NCI-H1694 treated with DMSO at 0.1 percent for 48 hours (cell line): ENCODE data around the gene TMEFF2.
A peak's percentile ranks its signal among the peaks of the same experiment; 100 is the strongest.

Source experiments
- DNase-seq: peaks from one replicate; lab custom pipeline; 2025; lab: John Stamatoyannopoulos, UW

TMEFF2 gene, protein sequence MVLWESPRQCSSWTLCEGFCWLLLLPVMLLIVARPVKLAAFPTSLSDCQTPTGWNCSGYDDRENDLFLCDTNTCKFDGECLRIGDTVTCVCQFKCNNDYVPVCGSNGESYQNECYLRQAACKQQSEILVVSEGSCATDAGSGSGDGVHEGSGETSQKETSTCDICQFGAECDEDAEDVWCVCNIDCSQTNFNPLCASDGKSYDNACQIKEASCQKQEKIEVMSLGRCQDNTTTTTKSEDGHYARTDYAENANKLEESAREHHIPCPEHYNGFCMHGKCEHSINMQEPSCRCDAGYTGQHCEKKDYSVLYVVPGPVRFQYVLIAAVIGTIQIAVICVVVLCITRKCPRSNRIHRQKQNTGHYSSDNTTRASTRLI

DNA sequence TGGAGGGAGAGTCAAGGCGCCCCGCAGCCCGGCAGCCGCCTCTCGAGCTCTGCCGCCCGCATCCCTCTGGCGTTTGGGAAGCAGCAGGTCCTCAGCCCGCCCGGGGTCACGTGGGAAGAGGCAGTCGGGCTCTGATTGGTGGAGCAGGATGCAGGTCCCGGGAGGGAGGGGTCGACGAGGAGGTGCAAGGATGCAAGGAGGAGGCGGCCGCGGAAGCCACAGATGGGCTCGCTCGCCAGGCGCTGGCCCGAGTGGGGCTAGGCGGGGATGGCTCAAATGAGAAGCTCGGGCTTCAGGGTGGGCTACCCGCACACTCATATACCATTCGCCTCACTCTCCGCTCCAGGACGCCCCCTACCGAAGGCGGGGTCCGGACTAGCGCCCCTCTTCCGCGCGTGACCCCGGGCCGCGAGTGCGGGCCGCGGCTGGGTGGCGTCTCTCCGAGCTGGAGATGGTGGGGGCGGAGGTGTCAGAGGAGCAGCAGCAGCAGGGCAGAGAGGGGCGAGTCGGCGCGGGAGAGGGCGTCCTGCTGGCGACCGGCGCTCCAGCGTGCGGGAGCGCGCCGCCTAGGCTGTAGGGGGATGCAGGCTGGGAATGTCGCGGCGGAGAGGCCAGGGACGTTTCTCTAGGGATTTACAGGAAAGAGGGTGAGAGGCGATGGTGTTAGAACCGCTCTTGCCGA lies at the start of gene TMEFF2:
Gene TMEFF2 (minus strand): TSS at position 68 of the 682 bp plus-strand sequence. CDS start 409 bp downstream, outside the sequence.
- DNase-seq, result peak; percentile 93

DNA sequence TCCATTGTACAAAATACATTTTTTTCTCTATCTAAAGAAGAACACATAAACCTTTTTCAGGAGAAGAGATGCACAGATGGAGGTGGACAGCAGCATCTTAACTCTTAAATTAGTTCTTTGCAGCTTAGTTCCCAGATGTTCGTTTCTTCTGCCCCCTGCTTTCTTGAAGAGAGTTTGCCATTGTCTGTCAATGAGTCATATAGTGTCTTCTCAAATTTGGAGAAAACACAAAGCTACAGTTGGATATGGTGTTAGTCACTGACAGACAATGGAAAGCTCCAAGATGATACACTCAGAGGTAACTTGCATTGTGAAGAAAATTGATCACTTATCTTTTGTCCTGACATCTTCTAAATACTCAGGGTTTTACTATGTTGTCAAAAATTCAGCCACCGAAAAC lies 48.8 kb upstream of the TMEFF2 start:
- DNase-seq, result no peak

DNA sequence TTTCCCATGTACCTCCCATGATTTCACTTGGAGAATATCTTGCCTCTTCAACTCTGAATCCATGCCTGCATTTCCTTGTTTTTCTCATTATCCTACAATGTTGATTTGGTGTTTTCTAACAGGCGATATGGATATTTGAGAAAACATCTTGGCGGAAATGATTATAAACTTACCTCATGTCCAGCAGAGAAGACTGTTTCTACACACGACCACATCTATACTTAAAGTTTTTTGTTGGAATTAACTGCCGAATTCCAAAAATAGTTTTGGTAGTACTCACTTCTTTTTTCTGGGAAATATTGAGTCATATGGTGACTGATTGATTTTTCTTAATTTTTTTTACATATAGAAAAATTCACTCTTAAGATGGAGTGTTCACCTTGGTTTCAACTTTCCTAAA lies 41.4 kb upstream of the TMEFF2 start:
- no peak for DNase-seq

DNA sequence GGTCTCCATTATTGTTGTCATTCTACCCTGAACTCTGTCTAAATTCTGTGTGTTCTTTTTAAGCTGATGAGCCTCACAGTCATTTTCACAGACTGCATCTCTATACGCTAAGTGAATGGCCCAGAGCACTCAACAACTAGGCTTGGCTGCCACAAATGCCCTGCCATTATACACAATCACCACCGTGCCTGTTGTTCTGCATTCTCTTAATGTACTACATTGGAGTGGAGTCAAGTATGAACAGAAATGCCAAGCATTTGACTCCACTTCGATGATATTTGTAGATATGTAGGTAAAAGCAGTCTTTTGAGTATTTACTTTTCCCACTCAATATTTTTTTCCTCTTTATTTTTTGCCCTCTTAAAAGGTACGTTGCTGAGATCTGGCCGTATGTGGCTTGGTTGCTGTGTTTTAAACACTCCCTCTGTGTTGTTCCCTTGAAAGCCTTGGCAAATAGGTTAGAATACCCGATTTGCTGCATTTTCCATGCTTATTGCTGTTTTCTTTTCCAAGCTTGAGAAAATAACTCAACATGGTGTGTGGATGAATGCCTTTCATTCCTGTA lies 36.2 kb upstream of the TMEFF2 start:
- DNase-seq, result no peak

DNA sequence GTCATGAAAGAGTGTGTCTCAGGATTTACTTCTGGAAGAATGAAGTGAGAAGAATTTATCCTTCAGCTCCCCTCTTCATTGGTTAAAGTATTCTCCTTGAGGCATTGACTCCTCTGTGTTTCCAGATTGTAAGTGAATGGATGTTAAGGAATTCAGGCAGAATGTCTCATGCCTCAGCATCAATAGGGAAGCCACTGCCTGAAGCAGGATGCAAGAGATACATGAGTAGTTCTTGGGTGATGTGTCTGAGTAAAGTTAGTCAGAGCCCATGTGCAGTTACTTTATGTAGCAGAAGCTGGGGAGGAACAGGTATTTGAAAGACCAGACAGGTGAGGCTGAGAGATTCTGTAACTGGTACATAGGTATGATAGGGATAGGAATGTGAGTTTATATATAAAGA lies 34.0 kb upstream of the TMEFF2 start:
- no peak for DNase-seq

DNA sequence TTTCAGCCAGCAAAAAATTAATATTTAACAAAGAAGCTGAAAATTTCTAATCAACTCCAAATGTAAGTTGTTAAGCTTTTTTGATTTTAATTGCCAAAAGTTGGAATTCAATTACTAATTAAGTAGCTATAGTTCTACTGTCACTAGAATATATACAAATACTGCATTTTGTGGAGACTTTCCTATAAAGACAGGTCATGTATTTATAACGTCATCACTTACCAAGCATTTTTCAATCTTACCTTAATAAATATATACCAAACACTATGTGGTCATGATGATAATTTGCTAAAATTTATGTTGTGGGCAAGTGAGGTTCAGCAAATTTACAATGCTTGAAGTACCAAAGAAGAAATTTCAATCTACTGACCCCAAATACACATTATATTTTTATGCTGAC lies 24.2 kb upstream of the TMEFF2 start:
- no peak for DNase-seq

DNA sequence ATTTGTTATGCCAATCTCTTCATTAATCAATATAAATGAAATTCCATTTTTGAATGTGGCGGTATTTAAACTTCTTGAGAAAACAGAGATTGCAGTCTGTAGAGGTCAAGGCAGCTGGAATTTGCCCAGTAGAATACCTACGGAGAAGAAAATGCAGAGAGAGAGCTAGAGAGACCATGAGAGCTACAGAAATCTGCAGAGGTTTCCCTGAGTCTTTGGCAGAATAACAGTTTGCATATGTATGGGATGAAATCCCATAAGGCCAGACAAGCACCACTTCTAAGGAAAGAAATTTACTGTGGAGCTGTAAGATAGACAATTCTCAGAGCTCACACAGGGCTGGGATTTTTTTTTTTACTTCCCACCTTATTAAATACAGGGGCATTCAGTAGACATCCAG lies 23.6 kb upstream of the TMEFF2 start:
- no peak for DNase-seq

DNA sequence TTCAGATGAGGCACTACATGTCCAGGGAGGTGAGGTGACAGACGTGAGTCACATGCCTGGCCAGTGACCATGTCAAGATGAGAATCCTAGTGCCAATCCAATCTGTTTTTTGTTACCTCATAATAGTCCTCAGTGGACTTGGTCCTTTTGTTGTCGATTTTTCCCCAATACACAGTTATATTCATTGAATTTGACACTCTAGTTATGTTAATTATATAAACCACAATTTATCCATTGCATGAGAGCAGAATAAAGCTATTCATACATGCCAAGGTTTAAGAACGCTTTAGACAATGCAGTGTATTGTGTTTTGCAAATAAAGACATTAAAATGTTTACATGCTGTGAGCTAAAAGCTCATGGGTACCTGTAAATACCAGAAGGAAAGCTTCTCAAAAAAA lies 21.6 kb upstream of the TMEFF2 start:
- no peak for DNase-seq

DNA sequence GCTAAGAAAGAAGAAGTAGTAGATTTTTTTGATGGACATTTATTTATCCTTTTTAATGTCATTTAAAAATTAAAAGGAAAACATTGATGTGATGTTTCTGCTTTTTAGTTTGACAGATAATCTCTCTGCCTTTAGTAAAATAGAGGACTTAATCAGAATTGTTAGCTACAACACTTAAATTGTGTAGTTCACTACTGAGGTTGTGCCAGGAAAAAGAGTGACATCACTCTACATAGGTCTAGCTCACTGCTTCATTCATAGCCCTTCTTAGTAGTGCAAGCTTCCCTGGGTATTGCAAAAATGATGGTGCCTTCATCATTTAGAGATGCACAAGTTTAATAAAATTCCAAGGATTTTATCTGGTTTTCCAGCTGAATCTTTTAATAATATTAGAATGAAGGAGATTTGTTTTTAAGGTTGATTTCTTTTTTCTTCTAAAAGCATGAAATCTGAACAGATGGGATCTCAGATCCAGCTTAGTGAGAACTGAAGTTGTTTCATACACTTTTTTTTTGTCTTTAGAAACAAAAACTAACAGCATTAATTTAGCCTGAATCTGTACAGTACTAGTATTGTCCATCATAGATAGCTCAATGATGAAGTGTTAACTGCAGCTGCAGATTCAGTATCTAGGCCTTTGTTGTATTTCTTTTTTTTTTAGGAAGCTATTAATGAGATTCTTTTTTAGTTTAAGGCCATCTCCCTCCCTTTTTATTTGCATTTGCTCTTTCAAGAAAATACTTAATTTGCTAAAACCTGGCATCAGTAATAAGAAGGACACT lies 20.6 kb upstream of the TMEFF2 start:
- no peak for DNase-seq

DNA sequence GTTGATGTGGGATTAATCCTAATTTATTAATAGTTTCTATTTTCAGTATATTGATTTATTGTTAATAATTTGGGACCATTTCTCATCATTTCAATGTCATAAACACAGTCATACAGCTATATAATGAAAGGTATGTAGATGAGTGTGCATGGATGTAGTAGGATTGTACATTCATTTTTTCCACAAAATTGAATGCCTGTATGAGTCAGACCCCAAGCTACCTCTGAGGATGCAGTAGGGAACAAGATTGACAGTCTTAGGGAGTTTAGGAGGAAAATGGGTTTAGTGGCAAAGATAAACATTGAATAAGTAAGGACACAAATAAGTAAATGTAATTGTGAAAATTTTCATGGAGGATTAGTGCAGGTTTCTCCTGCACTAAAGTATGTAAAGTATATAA lies 14.1 kb upstream of the TMEFF2 start:
- no peak for DNase-seq

DNA sequence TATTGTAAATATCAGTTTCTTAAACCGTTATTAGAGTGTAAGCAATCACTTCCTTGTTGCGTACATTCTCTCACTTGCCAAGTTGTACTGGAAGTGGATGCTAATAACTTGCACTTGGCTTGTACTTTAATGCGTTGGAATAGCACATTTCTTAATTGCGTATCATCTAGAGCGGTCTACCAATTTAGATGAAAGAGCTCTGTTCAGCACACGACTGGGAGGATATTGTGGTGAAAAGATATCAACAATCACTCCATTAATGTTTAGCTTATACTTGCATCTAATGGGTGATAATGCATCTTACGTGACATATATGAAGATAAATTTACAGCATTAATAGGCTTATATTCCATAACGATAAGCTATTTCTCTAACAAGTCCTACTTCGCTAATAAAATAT lies 11.7 kb upstream of the TMEFF2 start:
- DNase-seq, result no peak

DNA sequence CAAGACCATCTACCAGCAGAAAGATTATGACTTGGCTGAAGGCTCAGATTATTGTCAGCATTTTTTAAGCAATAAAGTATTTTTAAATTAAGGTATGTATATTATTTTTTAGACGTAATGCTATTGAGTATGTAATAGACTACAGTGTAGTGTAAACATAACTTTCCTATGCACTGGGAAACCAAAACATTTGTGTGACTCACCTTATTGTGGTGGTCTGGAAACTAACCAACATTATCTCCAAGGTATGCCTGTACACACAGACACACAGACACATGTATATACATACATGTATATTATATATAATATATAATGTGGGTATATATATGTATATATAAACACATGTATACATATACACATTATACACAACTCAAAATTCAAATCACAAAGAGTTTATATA lies 9.1 kb upstream of the TMEFF2 start:
- no peak for DNase-seq

DNA sequence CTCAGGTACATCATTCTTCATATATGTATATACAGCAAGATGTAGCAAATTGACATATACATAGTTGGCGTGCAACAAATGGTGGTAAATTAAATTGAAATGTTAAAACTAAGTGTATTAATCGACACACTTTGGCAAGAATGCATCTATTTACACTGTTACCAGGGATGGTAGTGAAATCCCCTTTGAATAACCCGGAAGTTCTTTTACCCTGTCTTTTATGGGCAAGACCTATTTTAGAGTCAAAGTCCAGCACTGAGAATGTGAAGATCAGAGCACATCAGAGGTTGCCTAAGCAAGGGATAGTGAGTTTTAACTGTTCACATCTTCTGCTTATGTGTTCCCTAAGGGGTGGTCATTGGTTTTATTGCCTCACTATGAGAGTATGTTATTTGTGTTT lies 7.6 kb upstream of the TMEFF2 start:
- DNase-seq, result no peak

DNA sequence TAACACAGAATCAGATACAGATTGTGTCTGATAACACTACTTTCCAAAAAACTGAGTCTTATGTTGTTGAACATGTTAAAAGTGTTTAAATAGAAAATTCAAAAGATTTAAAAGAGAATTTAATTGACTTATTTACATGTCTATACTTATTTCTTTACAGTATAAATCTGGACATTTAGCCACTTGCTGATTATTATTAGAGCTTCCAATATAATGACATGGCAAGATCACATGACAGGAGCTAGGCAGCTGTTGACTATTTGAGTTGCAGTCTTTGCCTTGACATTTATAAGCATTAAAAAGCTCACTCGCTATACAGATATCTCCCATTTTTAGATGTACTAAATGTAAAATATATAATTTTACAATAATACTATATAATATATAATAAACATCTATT lies 6.4 kb upstream of the TMEFF2 start:
- no peak for DNase-seq

DNA sequence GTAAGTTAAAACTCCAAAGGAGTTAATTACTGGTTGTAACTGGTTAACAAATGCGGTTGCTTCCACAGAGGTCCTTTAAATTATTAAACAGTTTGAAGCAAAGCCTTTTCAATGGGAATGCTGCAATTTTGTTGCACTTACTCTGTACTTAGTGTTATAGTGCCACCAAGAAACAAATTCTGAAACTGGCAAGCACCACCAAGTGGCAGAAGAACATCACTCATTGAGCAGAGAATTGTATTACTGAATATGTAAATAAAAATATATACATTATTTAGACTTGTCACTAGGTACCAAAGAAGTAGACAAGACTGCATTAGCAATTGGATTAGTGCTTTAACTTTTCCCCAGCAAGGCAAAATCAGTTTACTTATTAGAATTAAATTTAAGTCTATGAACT lies 2.6 kb upstream of the TMEFF2 start:
- DNase-seq, result peak; percentile 51

DNA sequence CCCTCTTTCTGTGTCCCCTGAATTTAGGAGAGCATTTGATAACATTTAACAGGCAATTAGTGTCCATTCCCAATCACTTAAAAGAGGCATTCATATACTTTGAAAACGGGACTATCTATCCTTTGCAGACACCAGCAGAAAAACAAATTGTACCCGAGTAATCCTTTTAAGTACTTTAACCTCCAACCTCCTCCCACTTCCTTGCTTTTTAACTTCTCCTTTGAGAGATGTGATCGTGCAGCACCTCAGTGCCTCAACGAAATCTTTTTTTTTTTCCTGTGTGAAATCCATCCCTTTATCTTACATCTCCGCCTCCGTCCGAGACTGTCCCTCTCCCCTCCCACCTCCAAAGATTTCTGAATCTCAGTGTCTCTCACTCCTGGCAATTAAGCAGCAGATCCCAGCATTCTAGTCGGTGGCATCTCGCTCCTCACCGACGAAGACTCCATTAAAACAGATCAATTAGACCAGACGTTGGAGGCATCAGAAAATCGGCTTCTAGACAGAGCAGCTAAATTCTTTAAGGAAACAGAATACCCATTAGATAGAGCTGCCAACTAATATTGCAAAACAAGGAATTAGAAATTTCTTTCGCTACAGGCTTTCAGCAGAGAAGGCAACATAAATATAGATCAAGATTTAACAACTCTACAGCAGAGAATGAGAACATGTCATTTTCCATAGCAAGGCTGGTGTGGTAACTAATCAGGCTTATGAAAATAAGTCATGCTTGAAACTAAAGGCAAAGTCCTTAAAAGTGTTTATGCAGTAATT lies 1.9 kb upstream of the TMEFF2 start:
- no peak for DNase-seq

DNA sequence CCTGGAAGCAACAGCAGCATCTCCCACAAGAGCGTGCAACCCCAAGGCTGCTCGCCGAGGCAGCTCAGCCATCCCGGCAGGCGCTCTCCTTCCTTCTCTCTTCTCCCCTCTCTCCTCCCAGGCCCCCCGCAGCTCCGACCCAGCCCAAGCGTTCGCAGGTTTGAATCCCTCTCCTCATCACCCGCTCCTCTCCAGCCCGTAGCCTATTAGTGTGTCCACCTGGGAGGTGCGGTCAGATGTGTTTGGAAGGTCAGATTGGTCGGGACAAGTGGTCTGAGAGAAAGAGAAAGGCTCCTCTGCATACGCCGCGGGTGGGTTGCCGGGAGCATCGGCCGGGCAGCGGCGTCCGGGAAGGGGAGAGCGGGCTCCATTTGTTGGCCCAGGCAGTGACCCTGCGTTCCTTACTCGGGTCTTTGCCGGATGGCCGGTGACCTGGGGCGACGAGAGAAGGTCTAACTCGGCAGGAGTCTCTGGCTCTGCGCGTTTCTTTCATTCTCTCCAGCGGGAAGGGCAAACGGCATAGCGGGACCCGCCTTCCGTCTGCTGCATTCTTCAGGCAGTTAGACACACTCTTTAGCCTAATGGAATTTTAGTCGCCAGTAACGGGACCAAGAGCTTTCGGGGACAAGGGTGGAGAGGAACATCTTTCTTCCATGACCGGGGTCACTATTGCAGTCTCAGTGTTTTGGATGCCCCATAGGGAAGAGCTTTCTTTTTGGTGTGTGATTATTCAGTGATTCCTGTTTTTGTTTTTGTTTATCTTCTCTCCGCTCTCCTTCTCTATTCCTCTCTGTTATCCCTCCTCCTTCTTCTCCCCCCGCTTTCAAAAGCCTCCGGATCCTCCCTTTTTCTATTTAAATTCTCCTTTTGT lies 1.1 kb upstream of the TMEFF2 start:
- peak; percentile 65 for DNase-seq

DNA sequence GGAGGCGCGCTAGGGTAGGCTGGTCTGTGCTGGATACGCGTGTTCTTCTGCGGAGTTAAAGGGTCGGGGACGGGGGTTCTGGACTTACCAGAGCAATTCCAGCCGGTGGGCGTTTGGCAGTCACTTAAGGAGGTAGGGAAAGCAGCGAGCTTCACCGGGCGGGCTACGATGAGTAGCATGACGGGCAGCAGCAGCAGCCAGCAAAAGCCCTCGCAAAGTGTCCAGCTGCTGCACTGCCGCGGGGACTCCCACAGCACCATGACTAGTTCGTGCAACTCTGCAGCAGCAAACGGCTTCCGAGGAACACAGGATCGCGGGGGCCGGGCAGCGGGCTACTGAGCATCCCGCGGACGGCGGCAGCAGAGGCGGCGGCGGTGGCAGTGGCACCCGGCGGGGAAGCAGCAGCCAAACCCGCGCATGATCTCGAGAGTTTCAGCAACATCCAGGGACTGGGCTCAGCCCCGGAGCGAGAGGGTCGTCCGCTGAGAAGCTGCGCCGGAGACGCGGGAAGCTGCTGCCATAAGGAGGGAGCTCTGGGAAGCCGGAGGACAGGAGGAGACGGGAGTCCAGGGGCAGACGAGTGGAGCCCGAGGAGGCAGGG lies 368 bp downstream of the TMEFF2 start:
- DNase-seq, result peak; percentile 49

DNA sequence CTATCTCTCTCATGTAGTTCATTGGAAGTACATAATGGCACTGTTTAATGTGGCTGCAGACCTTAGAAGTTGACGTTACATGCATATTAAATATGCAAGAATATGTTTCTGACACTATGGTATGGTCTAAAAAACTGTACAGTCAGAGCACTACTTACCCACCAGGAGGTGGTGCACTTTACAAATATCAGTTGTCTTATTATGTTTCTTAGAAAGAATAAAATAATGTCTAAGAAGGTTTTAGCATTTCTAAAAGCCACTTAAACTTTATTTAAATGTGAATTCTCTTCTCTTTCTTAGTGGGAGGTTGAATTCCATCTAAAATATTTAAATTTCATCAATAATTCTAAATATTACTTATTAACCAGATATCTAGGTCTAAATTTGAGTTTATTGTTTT lies 4.3 kb downstream of the TMEFF2 start:
- DNase-seq, result peak; percentile 46

DNA sequence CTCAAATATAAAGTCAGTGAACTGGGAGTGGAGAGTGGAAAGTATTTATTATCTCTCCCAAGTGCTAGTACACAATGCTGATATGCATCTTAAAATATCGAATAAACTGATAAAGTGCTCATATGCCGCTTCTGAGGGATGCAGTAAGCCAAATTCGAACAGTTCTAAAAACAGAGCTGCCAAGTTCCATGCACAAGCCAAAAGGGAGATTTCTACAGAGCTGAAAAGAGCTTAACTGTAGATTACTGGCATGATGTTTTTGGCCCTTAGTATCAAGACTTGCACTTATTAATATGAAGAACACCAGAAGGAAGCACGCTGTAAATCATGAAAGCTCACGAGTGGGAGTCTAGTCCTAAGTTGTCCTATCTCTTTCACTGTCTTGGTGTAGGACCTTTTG lies 7.9 kb downstream of the TMEFF2 start:
- no peak for DNase-seq
